Esophagus mucosa (tissue), 1 donor: ENCODE results near the gene ACYP1. TPM values are rescaled to one million over a fixed set of nuclear protein-coding genes. Genes with fewer than 3 reads are reported as not detected.
A peak's percentile ranks its signal among the peaks of the same experiment; 100 is the strongest.

Experiments
- ATAC-seq: fragments of 200-7000 bp; cut with Tn5 transposase; one replicate; pipeline ENCODE4 v1.9.1; 2020
- total RNA-seq: library from RNA; stranded (reverse); gene quantifications from one replicate; pipeline ENCODE4 v1.2.4, GENCODE V29; 2023
- donor health status: DM: yes; HTN: yes; CAD: no.

ACYP1 gene
- total RNA-seq, 1 donor from 2014 or later: 8.3 TPM

DNA sequence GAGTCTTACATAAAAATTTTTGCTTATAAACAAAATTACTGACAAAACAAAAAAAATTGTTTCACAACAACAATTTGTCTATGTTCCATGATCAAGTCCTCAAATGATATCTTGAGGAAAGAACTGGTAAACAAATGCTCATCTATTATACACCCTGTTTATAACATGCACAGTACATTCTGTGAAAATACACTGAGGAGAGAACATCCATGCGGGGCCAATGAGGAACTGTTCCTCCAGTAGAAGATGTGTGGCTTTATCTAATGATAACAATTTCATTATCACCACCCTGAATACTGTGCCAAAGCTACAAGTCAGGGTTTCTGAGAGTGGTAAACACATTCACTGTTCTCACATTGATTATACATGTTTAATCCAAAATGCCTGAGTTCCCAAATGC is 23.3 kb downstream of the ACYP1 start:
- no peak for ATAC-seq

GRCh38 chr14:75032939-75033338 is 30.9 kb downstream of the ACYP1 start:
- no peak for ATAC-seq

- ATAC-seq: no peak
These were observed 33.7 kb downstream of the ACYP1 start for GRCh38 chr14:75030147-75030546.

DNA sequence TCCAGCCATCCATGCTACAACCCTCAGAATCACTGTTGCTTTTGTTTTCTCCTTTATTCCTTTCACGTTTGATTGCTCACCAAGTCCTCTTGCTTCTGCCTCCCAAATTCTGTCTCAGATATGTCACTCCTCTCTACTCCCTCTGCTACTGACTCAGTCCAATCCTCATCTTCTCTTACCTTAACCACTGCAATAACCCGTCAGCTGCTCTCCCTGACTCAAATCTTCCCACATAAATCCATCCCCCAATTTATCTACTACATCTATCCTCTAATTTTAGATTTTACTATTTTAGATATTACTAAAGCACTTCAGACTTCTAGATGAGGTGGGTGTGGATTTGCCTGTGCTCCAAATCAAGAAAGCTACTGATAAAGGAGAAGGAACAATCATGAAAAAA is 37.9 kb downstream of the ACYP1 start:
- no peak for ATAC-seq

- ATAC-seq: no peak
These were observed 38.7 kb downstream of the ACYP1 start for GRCh38 chr14:75025082-75025481.

DNA sequence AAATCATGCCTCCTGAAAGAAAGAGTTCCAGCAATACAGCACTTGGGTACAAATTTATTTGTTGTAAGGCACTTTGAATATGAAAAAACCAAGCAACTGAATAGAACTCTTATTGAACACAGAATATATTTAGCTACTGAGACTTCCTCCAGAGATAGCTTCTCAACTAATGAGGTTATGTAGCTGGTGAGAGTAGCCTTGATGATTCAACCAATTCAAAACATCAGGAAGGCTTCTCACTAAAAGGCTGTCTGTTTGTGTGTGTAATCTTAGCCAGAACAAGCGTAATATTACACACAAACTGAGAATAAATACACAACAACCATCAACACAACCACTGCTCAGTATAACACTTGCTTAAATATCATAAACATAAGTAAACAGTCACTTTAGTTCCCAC is 40.7 kb downstream of the ACYP1 start:
- ATAC-seq: no peak

DNA sequence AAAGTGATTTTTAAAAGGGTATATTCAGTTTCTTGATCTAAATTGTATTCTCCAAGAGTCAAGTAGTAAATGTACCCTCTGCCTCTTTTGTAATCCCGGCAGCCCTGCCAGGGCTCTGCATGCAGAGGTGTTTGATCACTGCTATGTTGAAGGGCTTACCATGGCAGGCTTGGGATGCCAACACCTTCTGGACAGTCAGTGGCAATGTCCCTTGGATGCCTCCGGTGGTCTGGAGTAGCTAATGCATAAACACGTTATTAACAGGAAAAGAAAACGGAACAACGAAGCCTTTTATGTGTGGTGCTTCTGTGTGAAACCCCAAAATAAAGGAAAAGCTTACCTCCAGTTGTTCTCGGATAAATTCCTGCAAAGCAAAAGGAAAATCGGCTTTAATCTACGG is 41.2 kb downstream of the ACYP1 start:
- ATAC-seq: peak; percentile 28

- peak; percentile 93 for ATAC-seq
These were observed 45.1 kb downstream of the ACYP1 start for GRCh38 chr14:75018694-75019093.

DNA sequence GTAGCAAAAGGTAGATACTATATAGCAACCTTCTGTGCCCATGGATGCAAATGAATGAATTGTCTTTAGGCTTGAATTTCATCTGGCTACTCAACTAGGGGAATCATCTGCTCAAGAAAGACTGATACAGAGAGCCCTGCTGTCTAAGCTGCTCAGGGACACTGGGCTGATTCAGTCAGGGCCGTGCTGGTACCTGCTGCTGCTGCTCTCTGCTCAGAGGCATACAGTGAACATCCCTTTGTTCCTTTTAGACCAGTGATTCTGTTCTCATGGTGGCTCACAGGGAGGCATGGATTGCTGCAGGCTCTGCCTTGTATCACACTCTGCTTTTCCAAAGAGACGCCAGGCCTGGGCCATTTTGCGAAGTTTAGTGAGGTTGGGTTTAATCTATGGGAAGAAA is 47.0 kb downstream of the ACYP1 start:
- no peak for ATAC-seq

DNA sequence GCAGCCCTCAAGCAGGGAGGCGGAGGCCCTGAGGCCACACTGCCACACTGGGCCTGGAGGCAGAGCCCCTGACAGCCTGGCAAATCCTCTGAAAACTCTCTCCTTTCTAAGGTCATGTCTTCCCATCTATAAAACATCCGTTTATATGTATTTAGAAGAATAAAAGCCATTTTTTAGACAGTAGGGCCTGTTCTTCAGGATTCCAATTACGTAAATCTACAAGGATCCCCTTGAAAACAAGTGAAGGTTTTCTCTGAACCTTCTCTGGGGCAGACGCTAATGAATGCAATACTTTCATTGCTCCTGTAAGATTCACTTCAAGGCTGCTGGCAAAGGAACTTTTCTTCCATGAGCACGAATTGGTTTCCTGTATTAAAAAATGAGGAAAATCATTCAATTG is 48.3 kb downstream of the ACYP1 start:
- no peak for ATAC-seq

- no peak for ATAC-seq
These were observed 50.5 kb downstream of the ACYP1 start for GRCh38 chr14:75013290-75013689.

GRCh38 chr14:75011356-75011994 is 52.3 kb downstream of the ACYP1 start:
- ATAC-seq: peak; percentile 20

GRCh38 chr14:75010472-75011093 is 53.2 kb downstream of the ACYP1 start:
- ATAC-seq: no peak

DNA sequence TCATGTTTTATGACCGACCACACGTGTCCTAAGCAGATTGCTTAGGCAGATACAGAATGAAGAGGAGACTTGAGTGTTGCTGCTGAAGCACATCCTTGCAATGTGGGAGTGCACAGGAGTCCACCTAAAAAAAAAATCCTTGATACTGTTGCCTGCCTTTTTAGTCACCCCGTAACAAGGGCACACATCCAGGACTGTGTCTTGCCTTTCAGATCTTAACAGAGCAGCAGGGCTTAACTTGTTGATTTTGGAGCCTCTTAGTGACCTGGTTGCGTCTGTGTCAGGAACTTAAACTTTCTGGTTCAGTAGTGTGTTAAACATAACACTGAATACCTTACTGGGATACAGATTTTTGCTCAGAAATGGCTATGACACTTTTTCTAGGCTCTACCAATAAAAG is 54.6 kb downstream of the ACYP1 start:
- ATAC-seq: no peak

DNA sequence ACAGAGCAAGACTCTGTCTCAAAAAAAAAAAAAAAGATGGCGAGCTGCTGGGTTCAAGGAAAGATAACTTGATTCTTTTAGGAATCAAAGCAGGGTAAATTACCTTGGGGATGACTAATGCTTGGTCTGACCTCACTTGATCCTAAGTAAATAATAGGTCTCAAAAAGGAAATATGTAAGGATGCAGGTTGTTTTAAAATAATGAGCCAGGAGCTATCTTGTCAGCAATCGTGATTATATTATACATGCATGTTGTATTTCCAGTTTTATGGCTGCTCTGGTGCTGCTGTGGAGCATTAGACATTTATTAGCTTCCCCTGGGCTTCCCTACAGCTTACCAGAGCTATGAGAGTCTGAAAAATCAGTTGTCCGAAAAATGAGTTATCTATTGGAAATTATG is 58.5 kb downstream of the ACYP1 start:
- peak; percentile 7 for ATAC-seq

GRCh38 chr14:75003250-75004027 is 60.4 kb downstream of the ACYP1 start:
- ATAC-seq: peak; percentile 7

Other genes starting within 250 kb of the ACYP1 start
- gene PROX2, start 187.9 kb downstream of the ACYP1 start, total RNA-seq: not detected
- gene DLST, start 182.1 kb downstream of the ACYP1 start, total RNA-seq: 75.7 TPM
- gene RPS6KL1, start 140.8 kb downstream of the ACYP1 start, total RNA-seq: 1.7 TPM
- 4.1 TPM for gene PGF, start 108.4 kb downstream of the ACYP1 start, total RNA-seq
- gene EIF2B2, start 61.1 kb downstream of the ACYP1 start, total RNA-seq: 38.7 TPM
- gene MLH3, start 12.6 kb downstream of the ACYP1 start, total RNA-seq: 10.6 TPM
- 1.1 TPM for gene ZC2HC1C, start 5.6 kb upstream of the ACYP1 start, total RNA-seq
- gene NEK9, start 63.0 kb upstream of the ACYP1 start, total RNA-seq: 31.2 TPM
- gene TMED10, start 112.6 kb upstream of the ACYP1 start, total RNA-seq: 293 TPM
- 125 TPM for gene FOS, start 214.8 kb upstream of the ACYP1 start, total RNA-seq